HEK293 (cell line): ENCODE measurements around the gene TRIM47.

Experiments used
- GLI4 ChIP-seq: fragments of 450-650 bp; formaldehyde crosslinking; IDR thresholded peaks from 2 replicates; pipeline ENCODE4 v1.5.1; 2016; ENCODE audit warnings: missing biosample characterization, missing genetic modification characterization
- MYNN ChIP-seq: fragments of 450-650 bp; formaldehyde crosslinking; IDR thresholded peaks from 2 replicates; pipeline ENCODE4 v1.5.1; 2016; ENCODE audit warnings: missing biosample characterization, missing genetic modification characterization, borderline replicate concordance
- ZFHX2 ChIP-seq: fragments of 450-650 bp; formaldehyde crosslinking; conservative IDR thresholded peaks from 2 replicates; pipeline ENCODE4 v1.5.1; 2016; ENCODE audit warnings: missing biosample characterization, missing genetic modification characterization
- ZNF175 ChIP-seq: fragments of 450-650 bp; formaldehyde crosslinking; IDR thresholded peaks from 2 replicates; pipeline ENCODE4 v1.5.1; 2016; ENCODE audit warnings: missing biosample characterization, missing genetic modification characterization
- ZNF549 ChIP-seq: fragments of 450-650 bp; IDR thresholded peaks from 2 replicates; pipeline ENCODE4 v1.5.1; 2018; ENCODE audit warnings: missing biosample characterization, missing genetic modification characterization, mild to moderate bottlenecking, inconsistent platforms, moderate library complexity
- ZNF571 ChIP-seq: fragments of 450-650 bp; formaldehyde crosslinking; IDR thresholded peaks from 2 replicates; pipeline ENCODE4 v1.5.0; 2017; ENCODE audit warnings: missing biosample characterization, missing genetic modification characterization
- ZNF777 ChIP-seq: fragments of 450-650 bp; formaldehyde crosslinking; IDR thresholded peaks from 2 replicates; pipeline ENCODE4 v1.5.1; 2017; ENCODE audit warnings: missing biosample characterization, missing genetic modification characterization, borderline replicate concordance
- ZNF837 ChIP-seq: fragments of 450-650 bp; formaldehyde crosslinking; IDR thresholded peaks from 2 replicates; pipeline ENCODE4 v1.5.1; 2016; ENCODE audit warnings: missing biosample characterization, missing genetic modification characterization
- TF ChIP-seq, protein P1 (sequence below): fragments of 450-650 bp; formaldehyde crosslinking; IDR thresholded peaks from 2 replicates; pipeline ENCODE4 v1.5.1; 2016; ENCODE audit warnings: missing biosample characterization, missing genetic modification characterization
- TF ChIP-seq, protein P2 (sequence below): fragments of 450-650 bp; formaldehyde crosslinking; IDR thresholded peaks from 2 replicates; pipeline ENCODE4 v1.5.1; 2016; ENCODE audit warnings: missing biosample characterization, missing genetic modification characterization
- TF ChIP-seq, protein P3 (sequence below): fragments of 450-650 bp; formaldehyde crosslinking; IDR thresholded peaks from 2 replicates; pipeline ENCODE4 v1.5.1; 2016; ENCODE audit warnings: missing biosample characterization, missing genetic modification characterization
- TF ChIP-seq, protein P4 (sequence below): fragments of 450-650 bp; formaldehyde crosslinking; conservative IDR thresholded peaks from 2 replicates; pipeline ENCODE4 v1.5.1; 2016; ENCODE audit warnings: low read depth, missing biosample characterization, missing genetic modification characterization
- TF ChIP-seq, protein P5 (sequence below): fragments of 450-650 bp; formaldehyde crosslinking; IDR thresholded peaks from 2 replicates; pipeline ENCODE4 v1.5.1; 2016; ENCODE audit warnings: missing biosample characterization, missing genetic modification characterization, borderline replicate concordance
- TF ChIP-seq, protein P6 (sequence below): fragments of 450-650 bp; formaldehyde crosslinking; IDR thresholded peaks from 2 replicates; pipeline ENCODE4 v1.5.1; 2016; ENCODE audit warnings: missing biosample characterization, missing genetic modification characterization, low read depth

DNA sequence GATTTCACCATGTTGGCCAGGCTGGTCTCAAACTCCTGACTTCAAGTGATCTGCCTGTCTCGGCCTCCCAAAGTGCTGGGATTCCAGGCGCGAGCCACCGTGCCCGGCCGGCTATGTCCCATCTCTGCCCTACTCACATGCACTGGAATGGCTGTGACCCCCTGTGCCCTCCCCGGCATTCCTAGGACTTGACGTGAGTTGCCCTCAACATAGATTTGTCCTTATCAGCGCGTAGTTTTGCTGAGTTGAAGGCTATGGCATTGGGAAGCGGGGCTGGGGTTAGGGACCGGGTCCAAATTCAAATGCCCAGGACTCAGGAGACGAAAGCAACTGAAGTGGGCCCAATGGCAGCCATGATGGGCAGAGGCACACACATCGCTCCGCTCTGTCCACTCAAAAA, 40.0 kb downstream of the TRIM47 start:
- TF ChIP-seq ZNF175 (tag by site-specific recombination) = no peak
- TF ChIP-seq, protein P1, sequence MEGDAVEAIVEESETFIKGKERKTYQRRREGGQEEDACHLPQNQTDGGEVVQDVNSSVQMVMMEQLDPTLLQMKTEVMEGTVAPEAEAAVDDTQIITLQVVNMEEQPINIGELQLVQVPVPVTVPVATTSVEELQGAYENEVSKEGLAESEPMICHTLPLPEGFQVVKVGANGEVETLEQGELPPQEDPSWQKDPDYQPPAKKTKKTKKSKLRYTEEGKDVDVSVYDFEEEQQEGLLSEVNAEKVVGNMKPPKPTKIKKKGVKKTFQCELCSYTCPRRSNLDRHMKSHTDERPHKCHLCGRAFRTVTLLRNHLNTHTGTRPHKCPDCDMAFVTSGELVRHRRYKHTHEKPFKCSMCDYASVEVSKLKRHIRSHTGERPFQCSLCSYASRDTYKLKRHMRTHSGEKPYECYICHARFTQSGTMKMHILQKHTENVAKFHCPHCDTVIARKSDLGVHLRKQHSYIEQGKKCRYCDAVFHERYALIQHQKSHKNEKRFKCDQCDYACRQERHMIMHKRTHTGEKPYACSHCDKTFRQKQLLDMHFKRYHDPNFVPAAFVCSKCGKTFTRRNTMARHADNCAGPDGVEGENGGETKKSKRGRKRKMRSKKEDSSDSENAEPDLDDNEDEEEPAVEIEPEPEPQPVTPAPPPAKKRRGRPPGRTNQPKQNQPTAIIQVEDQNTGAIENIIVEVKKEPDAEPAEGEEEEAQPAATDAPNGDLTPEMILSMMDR = no peak
- TF ChIP-seq, protein P2, sequence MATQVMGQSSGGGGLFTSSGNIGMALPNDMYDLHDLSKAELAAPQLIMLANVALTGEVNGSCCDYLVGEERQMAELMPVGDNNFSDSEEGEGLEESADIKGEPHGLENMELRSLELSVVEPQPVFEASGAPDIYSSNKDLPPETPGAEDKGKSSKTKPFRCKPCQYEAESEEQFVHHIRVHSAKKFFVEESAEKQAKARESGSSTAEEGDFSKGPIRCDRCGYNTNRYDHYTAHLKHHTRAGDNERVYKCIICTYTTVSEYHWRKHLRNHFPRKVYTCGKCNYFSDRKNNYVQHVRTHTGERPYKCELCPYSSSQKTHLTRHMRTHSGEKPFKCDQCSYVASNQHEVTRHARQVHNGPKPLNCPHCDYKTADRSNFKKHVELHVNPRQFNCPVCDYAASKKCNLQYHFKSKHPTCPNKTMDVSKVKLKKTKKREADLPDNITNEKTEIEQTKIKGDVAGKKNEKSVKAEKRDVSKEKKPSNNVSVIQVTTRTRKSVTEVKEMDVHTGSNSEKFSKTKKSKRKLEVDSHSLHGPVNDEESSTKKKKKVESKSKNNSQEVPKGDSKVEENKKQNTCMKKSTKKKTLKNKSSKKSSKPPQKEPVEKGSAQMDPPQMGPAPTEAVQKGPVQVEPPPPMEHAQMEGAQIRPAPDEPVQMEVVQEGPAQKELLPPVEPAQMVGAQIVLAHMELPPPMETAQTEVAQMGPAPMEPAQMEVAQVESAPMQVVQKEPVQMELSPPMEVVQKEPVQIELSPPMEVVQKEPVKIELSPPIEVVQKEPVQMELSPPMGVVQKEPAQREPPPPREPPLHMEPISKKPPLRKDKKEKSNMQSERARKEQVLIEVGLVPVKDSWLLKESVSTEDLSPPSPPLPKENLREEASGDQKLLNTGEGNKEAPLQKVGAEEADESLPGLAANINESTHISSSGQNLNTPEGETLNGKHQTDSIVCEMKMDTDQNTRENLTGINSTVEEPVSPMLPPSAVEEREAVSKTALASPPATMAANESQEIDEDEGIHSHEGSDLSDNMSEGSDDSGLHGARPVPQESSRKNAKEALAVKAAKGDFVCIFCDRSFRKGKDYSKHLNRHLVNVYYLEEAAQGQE = no peak
- TF ChIP-seq ZNF571 = no peak
- no peak for TF ChIP-seq ZNF777 (tag by site-specific recombination)
- no peak for TF ChIP-seq ZNF549 (tag by site-specific recombination)
- TF ChIP-seq, protein P3, sequence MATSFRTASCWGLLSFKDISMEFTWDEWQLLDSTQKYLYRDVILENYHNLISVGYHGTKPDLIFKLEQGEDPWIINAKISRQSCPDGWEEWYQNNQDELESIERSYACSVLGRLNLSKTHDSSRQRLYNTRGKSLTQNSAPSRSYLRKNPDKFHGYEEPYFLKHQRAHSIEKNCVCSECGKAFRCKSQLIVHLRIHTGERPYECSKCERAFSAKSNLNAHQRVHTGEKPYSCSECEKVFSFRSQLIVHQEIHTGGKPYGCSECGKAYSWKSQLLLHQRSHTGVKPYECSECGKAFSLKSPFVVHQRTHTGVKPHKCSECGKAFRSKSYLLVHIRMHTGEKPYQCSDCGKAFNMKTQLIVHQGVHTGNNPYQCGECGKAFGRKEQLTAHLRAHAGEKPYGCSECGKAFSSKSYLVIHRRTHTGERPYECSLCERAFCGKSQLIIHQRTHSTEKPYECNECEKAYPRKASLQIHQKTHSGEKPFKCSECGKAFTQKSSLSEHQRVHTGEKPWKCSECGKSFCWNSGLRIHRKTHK (tag by site-specific recombination) = no peak
- TF ChIP-seq, protein P4, sequence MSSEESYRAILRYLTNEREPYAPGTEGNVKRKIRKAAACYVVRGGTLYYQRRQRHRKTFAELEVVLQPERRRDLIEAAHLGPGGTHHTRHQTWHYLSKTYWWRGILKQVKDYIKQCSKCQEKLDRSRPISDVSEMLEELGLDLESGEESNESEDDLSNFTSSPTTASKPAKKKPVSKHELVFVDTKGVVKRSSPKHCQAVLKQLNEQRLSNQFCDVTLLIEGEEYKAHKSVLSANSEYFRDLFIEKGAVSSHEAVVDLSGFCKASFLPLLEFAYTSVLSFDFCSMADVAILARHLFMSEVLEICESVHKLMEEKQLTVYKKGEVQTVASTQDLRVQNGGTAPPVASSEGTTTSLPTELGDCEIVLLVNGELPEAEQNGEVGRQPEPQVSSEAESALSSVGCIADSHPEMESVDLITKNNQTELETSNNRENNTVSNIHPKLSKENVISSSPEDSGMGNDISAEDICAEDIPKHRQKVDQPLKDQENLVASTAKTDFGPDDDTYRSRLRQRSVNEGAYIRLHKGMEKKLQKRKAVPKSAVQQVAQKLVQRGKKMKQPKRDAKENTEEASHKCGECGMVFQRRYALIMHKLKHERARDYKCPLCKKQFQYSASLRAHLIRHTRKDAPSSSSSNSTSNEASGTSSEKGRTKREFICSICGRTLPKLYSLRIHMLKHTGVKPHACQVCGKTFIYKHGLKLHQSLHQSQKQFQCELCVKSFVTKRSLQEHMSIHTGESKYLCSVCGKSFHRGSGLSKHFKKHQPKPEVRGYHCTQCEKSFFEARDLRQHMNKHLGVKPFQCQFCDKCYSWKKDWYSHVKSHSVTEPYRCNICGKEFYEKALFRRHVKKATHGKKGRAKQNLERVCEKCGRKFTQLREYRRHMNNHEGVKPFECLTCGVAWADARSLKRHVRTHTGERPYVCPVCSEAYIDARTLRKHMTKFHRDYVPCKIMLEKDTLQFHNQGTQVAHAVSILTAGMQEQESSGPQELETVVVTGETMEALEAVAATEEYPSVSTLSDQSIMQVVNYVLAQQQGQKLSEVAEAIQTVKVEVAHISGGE = no peak
- TF ChIP-seq ZNF837 (tag by site-specific recombination) = no peak
- TF ChIP-seq, protein P5, sequence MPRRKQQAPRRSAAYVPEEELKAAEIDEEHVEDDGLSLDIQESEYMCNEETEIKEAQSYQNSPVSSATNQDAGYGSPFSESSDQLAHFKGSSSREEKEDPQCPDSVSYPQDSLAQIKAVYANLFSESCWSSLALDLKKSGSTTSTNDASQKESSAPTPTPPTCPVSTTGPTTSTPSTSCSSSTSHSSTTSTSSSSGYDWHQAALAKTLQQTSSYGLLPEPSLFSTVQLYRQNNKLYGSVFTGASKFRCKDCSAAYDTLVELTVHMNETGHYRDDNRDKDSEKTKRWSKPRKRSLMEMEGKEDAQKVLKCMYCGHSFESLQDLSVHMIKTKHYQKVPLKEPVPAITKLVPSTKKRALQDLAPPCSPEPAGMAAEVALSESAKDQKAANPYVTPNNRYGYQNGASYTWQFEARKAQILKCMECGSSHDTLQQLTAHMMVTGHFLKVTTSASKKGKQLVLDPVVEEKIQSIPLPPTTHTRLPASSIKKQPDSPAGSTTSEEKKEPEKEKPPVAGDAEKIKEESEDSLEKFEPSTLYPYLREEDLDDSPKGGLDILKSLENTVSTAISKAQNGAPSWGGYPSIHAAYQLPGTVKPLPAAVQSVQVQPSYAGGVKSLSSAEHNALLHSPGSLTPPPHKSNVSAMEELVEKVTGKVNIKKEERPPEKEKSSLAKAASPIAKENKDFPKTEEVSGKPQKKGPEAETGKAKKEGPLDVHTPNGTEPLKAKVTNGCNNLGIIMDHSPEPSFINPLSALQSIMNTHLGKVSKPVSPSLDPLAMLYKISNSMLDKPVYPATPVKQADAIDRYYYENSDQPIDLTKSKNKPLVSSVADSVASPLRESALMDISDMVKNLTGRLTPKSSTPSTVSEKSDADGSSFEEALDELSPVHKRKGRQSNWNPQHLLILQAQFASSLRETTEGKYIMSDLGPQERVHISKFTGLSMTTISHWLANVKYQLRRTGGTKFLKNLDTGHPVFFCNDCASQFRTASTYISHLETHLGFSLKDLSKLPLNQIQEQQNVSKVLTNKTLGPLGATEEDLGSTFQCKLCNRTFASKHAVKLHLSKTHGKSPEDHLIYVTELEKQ (tag by site-specific recombination) = no peak
- TF ChIP-seq ZFHX2 (tag by site-specific recombination) = no peak
- no peak for TF ChIP-seq MYNN
- TF ChIP-seq, protein P6, sequence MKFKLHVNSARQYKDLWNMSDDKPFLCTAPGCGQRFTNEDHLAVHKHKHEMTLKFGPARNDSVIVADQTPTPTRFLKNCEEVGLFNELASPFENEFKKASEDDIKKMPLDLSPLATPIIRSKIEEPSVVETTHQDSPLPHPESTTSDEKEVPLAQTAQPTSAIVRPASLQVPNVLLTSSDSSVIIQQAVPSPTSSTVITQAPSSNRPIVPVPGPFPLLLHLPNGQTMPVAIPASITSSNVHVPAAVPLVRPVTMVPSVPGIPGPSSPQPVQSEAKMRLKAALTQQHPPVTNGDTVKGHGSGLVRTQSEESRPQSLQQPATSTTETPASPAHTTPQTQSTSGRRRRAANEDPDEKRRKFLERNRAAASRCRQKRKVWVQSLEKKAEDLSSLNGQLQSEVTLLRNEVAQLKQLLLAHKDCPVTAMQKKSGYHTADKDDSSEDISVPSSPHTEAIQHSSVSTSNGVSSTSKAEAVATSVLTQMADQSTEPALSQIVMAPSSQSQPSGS = no peak
- TF ChIP-seq GLI4 (tag by site-specific recombination) = no peak
